Measurements from ENCODE around the gene TSR3.

DNA sequence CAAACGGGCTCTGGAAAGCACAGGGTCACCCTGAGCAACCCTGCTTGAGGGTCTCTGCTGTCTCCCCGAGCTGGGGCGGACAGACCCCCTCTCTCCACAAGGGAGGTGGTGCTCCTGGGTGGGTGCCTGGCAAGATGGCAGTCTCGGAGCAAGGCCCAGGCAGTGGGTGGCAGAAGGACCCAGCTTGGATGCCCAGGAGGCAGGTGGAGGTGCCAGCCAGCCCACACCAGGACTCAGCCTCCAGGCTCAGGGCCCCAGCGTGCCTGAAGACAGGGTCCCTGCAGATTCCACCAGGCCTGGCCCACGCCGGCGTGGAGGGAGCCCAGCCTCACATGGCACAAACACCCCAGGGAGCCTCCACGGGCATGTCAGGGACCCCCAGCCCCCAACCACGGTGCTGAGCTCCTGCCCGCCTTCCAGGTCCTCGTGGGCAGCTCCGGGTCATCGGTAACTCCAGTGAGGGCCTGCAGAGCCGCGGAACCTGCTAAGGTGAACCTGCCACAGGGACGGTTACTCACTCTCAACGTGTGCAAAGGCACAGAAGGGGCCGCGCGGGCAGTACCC is 42.0 kb upstream of the TSR3 start:
- no peak for TF ChIP-seq TEAD4 (IDR thresholded peaks at IDR 0.05)
- no peak for TF ChIP-seq YY1 (IDR thresholded peaks at IDR 0.05; ENCODE audit: low read depth)
- TF ChIP-seq TAF1 (IDR thresholded peaks at IDR 0.05; ENCODE audit: low read depth), result no peak
- TF ChIP-seq ZBTB7A (IDR thresholded peaks at IDR 0.05; ENCODE audit: low read depth), result no peak
- TF ChIP-seq MAX (IDR thresholded peaks at IDR 0.05), result no peak
- TF ChIP-seq FOXM1 (IDR thresholded peaks at IDR 0.05; ENCODE audit: borderline replicate concordance, low read depth), result no peak
- no peak for TF ChIP-seq CEBPB (IDR thresholded peaks at IDR 0.05)
- no peak for TF ChIP-seq EP300 (IDR thresholded peaks at IDR 0.05; ENCODE audit: borderline replicate concordance)
- TF ChIP-seq RAD21 (IDR thresholded peaks at IDR 0.05; ENCODE audit: low read depth), result no peak
- TF ChIP-seq, protein P1, sequence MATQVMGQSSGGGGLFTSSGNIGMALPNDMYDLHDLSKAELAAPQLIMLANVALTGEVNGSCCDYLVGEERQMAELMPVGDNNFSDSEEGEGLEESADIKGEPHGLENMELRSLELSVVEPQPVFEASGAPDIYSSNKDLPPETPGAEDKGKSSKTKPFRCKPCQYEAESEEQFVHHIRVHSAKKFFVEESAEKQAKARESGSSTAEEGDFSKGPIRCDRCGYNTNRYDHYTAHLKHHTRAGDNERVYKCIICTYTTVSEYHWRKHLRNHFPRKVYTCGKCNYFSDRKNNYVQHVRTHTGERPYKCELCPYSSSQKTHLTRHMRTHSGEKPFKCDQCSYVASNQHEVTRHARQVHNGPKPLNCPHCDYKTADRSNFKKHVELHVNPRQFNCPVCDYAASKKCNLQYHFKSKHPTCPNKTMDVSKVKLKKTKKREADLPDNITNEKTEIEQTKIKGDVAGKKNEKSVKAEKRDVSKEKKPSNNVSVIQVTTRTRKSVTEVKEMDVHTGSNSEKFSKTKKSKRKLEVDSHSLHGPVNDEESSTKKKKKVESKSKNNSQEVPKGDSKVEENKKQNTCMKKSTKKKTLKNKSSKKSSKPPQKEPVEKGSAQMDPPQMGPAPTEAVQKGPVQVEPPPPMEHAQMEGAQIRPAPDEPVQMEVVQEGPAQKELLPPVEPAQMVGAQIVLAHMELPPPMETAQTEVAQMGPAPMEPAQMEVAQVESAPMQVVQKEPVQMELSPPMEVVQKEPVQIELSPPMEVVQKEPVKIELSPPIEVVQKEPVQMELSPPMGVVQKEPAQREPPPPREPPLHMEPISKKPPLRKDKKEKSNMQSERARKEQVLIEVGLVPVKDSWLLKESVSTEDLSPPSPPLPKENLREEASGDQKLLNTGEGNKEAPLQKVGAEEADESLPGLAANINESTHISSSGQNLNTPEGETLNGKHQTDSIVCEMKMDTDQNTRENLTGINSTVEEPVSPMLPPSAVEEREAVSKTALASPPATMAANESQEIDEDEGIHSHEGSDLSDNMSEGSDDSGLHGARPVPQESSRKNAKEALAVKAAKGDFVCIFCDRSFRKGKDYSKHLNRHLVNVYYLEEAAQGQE (IDR thresholded peaks at IDR 0.05; ENCODE audit: low read depth), result no peak
- no peak for TF ChIP-seq NFIC (IDR thresholded peaks at IDR 0.05)
- no peak for TF ChIP-seq USF1 (IDR thresholded peaks at IDR 0.05)
- no peak for TF ChIP-seq CREB1 (IDR thresholded peaks at IDR 0.05; ENCODE audit: low read depth)
- no peak for TF ChIP-seq TCF12 (IDR thresholded peaks at IDR 0.05; ENCODE audit: low read depth)

Measured in Ishikawa (cell line).